ENCODE data around the gene NUP210L.

The NUP210L gene

DNA sequence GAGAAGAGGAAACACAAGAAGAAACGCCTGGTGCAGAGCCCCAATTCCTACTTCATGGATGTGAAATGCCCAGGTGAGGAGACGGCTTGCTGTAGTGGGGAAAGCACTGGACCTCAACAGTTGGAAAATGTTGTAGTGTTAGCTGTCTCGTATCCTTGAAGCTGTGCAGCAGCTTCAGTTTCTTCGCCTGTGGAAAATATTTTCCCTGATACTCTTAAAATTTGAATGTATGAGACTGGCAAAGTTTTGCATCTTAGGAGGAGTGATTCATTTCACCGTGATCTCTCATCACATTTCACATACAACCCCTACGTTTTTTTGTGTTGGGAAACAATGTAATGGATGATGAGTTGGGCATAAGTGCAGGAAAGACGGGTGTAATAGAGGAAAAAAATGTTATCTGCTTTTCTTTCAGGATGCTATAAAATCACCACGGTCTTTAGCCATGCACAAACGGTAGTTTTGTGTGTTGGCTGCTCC, 163.7 kb downstream of the NUP210L start:
- Histone ChIP-seq H3K9me3 (ENCODE audit: control insufficient read depth, insufficient read depth, low read depth, low read length) (no peaks in the 10 kb centered on the region), H3K4me3 (ENCODE audit: low read depth, low read length) (peak overlapping the region; percentile 93), H3K4me1 (ENCODE audit: control insufficient read depth, insufficient read depth, low read length) (peaks cover 2% of the 10 kb centered on the region; the same call in 1 of the 2 replicates), H3K27ac (ENCODE audit: extremely low read depth, low read depth, low read length) (peak overlapping the region; percentile 67), H3K36me3 (ENCODE audit: control insufficient read depth in 2 of 2, insufficient read depth in 1 of 2, low read length in 2 of 2) (peaks cover 34 to 45% of the 10 kb centered on the region in 2 experiments)
- ChIA-PET CTCF (interaction anchor here (1.3 kb wide), 2 partner anchors 32 to 194 kb away, joined by 3 to 4 read pairs; no protein-coding TSS in a partner anchor), POLR2A (interaction anchor here (0.6 to 6.3 kb wide), 29 partner anchors 8 to 485 kb away, joined by 3 to 114 read pairs (median 7); partner anchors contain the start of genes ATP8B2, CHTOP, CREB3L4 and CRTC2)
- TF ChIP-seq AEBP2 (tag by site-specific recombination; IDR thresholded peaks at IDR 0.05; ENCODE audit: borderline replicate concordance) (no peak), EGR2 (tag by site-specific recombination; IDR thresholded peaks at IDR 0.05; ENCODE audit: low read depth) (no peak), ZBTB21 (tag by site-specific recombination; IDR thresholded peaks at IDR 0.05) (no peak), ZNF433 (tag by site-specific recombination; IDR thresholded peaks at IDR 0.05; ENCODE audit: low read depth) (no peak), OVOL3 (tag by site-specific recombination; IDR thresholded peaks at IDR 0.05) (no peak), ZNF513 (tag by site-specific recombination; IDR thresholded peaks at IDR 0.05) (no peak), ZNF571 (tag by site-specific recombination; IDR thresholded peaks at IDR 0.05) (no peak), GLIS1 (tag by site-specific recombination; IDR thresholded peaks at IDR 0.05) (no peak), ZSCAN23 (tag by site-specific recombination; IDR thresholded peaks at IDR 0.05) (no peak), ZNF23 (tag by site-specific recombination; IDR thresholded peaks at IDR 0.05; ENCODE audit: borderline replicate concordance) (no peak), ZNF221 (tag by site-specific recombination; IDR thresholded peaks at IDR 0.05; ENCODE audit: borderline replicate concordance) (no peak), SP3 (tag by site-specific recombination; IDR thresholded peaks at IDR 0.05) (no peak), ZNF76 (tag by site-specific recombination; IDR thresholded peaks at IDR 0.05; ENCODE audit: borderline replicate concordance, low read depth) (no peak)
- TF ChIP-seq, protein P1, sequence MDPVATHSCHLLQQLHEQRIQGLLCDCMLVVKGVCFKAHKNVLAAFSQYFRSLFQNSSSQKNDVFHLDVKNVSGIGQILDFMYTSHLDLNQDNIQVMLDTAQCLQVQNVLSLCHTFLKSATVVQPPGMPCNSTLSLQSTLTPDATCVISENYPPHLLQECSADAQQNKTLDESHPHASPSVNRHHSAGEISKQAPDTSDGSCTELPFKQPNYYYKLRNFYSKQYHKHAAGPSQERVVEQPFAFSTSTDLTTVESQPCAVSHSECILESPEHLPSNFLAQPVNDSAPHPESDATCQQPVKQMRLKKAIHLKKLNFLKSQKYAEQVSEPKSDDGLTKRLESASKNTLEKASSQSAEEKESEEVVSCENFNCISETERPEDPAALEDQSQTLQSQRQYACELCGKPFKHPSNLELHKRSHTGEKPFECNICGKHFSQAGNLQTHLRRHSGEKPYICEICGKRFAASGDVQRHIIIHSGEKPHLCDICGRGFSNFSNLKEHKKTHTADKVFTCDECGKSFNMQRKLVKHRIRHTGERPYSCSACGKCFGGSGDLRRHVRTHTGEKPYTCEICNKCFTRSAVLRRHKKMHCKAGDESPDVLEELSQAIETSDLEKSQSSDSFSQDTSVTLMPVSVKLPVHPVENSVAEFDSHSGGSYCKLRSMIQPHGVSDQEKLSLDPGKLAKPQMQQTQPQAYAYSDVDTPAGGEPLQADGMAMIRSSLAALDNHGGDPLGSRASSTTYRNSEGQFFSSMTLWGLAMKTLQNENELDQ (tag by site-specific recombination; IDR thresholded peaks at IDR 0.05; ENCODE audit: low read depth) = no peak

GRCh38 chr1:153990468-153991150, 164.3 kb downstream of the NUP210L start, which contains the start of gene RPS27:
TSS of gene RPS27 (plus strand) at chr1:153990762. CDS start at chr1:153990797, 35 bp downstream.
- Histone ChIP-seq H3K4me3 (ENCODE audit: low read depth, low read length) (peak within 1 kb of the TSS; percentile 93), H3K36me3 (ENCODE audit: control insufficient read depth in 2 of 2, insufficient read depth in 1 of 2, low read length in 2 of 2) (peaks cover 34 to 44% of the 10 kb centered on the region in 2 experiments), H3K4me1 (ENCODE audit: control insufficient read depth, insufficient read depth, low read length) (peaks cover 3% of the 10 kb centered on the region; the same call in 1 of the 2 replicates), H3K9me3 (ENCODE audit: control insufficient read depth, insufficient read depth, low read depth, low read length) (no peaks in the 10 kb centered on the region), H3K27ac (ENCODE audit: extremely low read depth, low read depth, low read length) (peak within 1 kb of the TSS; percentile 67)
- ChIA-PET POLR2A (interaction anchor here (0.6 to 6.3 kb wide), 66 partner anchors 8 to 638 kb away, joined by 3 to 114 read pairs (median 4); partner anchors contain the start of genes ATP8B2, CHTOP, CREB3L4 and CRTC2), CTCF (interaction anchor here (0.6 to 2.1 kb wide), 4 partner anchors 32 to 194 kb away, joined by 3 to 7 read pairs (median 4); no protein-coding TSS in a partner anchor)
- TF ChIP-seq, protein P2, sequence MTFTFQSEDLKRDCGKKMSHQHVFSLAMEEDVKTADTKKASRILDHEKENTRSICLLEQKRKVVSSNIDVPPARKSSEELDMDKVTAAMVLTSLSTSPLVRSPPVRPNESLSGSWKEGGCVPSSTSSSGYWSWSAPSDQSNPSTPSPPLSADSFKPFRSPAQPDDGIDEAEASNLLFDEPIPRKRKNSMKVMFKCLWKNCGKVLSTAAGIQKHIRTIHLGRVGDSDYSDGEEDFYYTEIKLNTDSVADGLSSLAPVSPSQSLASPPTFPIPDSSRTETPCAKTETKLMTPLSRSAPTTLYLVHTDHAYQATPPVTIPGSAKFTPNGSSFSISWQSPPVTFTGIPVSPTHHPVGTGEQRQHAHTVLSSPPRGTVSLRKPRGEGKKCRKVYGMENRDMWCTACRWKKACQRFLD (tag by site-specific recombination; IDR thresholded peaks at IDR 0.05) = no peak
- no peak for TF ChIP-seq ZNF366 (tag by site-specific recombination; conservative IDR thresholded peaks at IDR 0.05)
- no peak for TF ChIP-seq ZNF23 (tag by site-specific recombination; IDR thresholded peaks at IDR 0.05; ENCODE audit: borderline replicate concordance)
- TF ChIP-seq ZNF223 (tag by site-specific recombination; IDR thresholded peaks at IDR 0.05) = no peak
- TF ChIP-seq REPIN1 (tag by site-specific recombination; IDR thresholded peaks at IDR 0.05; ENCODE audit: low read depth) = no peak
- TF ChIP-seq, protein P3, sequence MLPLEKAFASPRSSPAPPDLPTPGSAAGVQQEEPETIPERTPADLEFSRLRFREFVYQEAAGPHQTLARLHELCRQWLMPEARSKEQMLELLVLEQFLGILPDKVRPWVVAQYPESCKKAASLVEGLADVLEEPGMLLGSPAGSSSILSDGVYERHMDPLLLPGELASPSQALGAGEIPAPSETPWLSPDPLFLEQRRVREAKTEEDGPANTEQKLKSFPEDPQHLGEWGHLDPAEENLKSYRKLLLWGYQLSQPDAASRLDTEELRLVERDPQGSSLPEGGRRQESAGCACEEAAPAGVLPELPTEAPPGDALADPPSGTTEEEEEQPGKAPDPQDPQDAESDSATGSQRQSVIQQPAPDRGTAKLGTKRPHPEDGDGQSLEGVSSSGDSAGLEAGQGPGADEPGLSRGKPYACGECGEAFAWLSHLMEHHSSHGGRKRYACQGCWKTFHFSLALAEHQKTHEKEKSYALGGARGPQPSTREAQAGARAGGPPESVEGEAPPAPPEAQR (tag by site-specific recombination; IDR thresholded peaks at IDR 0.05) = 0 out of 2 replicates have a peak, but pooled peaks have one; percentile 29
- peak; percentile 78 for TF ChIP-seq SP2 (tag by site-specific recombination; IDR thresholded peaks at IDR 0.05)
- TF ChIP-seq, protein P4, sequence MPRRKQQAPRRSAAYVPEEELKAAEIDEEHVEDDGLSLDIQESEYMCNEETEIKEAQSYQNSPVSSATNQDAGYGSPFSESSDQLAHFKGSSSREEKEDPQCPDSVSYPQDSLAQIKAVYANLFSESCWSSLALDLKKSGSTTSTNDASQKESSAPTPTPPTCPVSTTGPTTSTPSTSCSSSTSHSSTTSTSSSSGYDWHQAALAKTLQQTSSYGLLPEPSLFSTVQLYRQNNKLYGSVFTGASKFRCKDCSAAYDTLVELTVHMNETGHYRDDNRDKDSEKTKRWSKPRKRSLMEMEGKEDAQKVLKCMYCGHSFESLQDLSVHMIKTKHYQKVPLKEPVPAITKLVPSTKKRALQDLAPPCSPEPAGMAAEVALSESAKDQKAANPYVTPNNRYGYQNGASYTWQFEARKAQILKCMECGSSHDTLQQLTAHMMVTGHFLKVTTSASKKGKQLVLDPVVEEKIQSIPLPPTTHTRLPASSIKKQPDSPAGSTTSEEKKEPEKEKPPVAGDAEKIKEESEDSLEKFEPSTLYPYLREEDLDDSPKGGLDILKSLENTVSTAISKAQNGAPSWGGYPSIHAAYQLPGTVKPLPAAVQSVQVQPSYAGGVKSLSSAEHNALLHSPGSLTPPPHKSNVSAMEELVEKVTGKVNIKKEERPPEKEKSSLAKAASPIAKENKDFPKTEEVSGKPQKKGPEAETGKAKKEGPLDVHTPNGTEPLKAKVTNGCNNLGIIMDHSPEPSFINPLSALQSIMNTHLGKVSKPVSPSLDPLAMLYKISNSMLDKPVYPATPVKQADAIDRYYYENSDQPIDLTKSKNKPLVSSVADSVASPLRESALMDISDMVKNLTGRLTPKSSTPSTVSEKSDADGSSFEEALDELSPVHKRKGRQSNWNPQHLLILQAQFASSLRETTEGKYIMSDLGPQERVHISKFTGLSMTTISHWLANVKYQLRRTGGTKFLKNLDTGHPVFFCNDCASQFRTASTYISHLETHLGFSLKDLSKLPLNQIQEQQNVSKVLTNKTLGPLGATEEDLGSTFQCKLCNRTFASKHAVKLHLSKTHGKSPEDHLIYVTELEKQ (tag by site-specific recombination; IDR thresholded peaks at IDR 0.05; ENCODE audit: borderline replicate concordance) = no peak
